Smooth muscle cell (in vitro differentiated cells): ENCODE results near the gene APP. TPM values are rescaled to one million over a fixed set of nuclear protein-coding genes. Genes with fewer than 3 reads are reported as not detected.

Source experiments
- DNase-seq: peaks from one replicate; lab custom pipeline; 2025; ENCODE audit not compliant: unreplicated experiment; lab: John Stamatoyannopoulos, UW
- H2AFZ ChIP-seq: fragments of 200-600 bp; sonication (generic); 2 replicates; pipeline ENCODE4 v1.6.0; 2016; ENCODE audit warnings: antibody characterized with exemption, low read depth, mild to moderate bottlenecking
- H3F3A ChIP-seq: fragments of 200-600 bp; sonication (generic); 2 replicates; pipeline ENCODE4 v1.6.0; 2017; ENCODE audit warnings: antibody characterized with exemption, low read depth
- H3K27ac ChIP-seq: fragments of 200-600 bp; sonication (generic); 2 replicates; pipeline ENCODE4 v1.5.1; 2016; ENCODE audit warnings: low read depth, mild to moderate bottlenecking
- H3K27me3 ChIP-seq: fragments of 200-600 bp; sonication (generic); 2 replicates; pipeline ENCODE4 v1.6.1; 2016; ENCODE audit warnings: low read depth, mild to moderate bottlenecking
- H3K36me3 ChIP-seq: fragments of 200-600 bp; sonication (generic); 2 replicates; pipeline ENCODE4 v1.5.1; 2016; ENCODE audit warnings: low read depth
- H3K4me1 ChIP-seq: fragments of 200-600 bp; sonication (generic); 2 replicates; pipeline ENCODE4 v1.5.1; 2016; ENCODE audit warnings: low read depth
- H3K4me2 ChIP-seq: fragments of 200-600 bp; sonication (generic); 2 replicates; pipeline ENCODE4 v1.6.0; 2016; ENCODE audit warnings: mild to moderate bottlenecking
- H3K4me3 ChIP-seq: fragments of 200-600 bp; sonication (generic); 2 replicates; pipeline ENCODE4 v1.5.1; 2016; ENCODE audit warnings: mild to moderate bottlenecking
- H3K79me2 ChIP-seq: fragments of 200-600 bp; sonication (generic); 2 replicates; pipeline ENCODE4 v1.6.0; 2016; ENCODE audit warnings: low read depth, mild to moderate bottlenecking
- H3K9ac ChIP-seq: fragments of 200-600 bp; sonication (generic); 2 replicates; pipeline ENCODE4 v1.6.0; 2016; ENCODE audit warnings: low read depth
- H3K9me3 ChIP-seq: fragments of 200-600 bp; sonication (generic); replicated peaks from 2 replicates; pipeline ENCODE4 v1.5.1; 2016; ENCODE audit warnings: low read depth
- H4K20me1 ChIP-seq: fragments of 200-600 bp; sonication (generic); 2 replicates; pipeline ENCODE4 v1.6.0; 2016; ENCODE audit warnings: low read depth
- CTCF ChIP-seq: fragments of 200-600 bp; sonication (generic); IDR thresholded peaks from 2 replicates; pipeline ENCODE4 v1.5.1; 2017; ENCODE audit warnings: borderline replicate concordance, mild to moderate bottlenecking, antibody characterized with exemption; ENCODE audit not compliant: insufficient read depth, poor library complexity, severe bottlenecking
- WGBS: methylation state at CpG from one replicate; pipeline ENCODE4 v1.1.7; 2016; ENCODE audit warnings: low lambda C conversion rate; 5-methylcytosine and 5-hydroxymethylcytosine counted together
- polyA plus RNA-seq: library from polyadenylated mRNA; unstranded; fragments of >200 nt; fragmentation: Nextera tagmentation; extraction: Ambion mirVana; gene quantifications from 2 replicates; pipeline ENCODE4 v1.2.1, GENCODE V29; 2016
- total RNA-seq: library from RNA; depleted of rRNA; stranded (reverse); fragments of >200 nt; gene quantifications from 2 replicates; pipeline ENCODE4 v1.2.3, GENCODE V29; 2014

The APP gene
- total and polyA plus RNA-seq, 2 experiments from 2014 or later: 65.3 to 459 TPM

GRCh38 chr21:25906587-25906986, 264.0 kb downstream of the APP start:
- no peaks in the 10 kb centered on the region for H3K9me3 ChIP-seq
- no peak overlapping the region for H3K4me2 ChIP-seq
- H3K36me3 ChIP-seq: peaks cover 11% of the 10 kb centered on the region
- H3K4me3 ChIP-seq: no peak overlapping the region
- no peak for TF ChIP-seq CTCF
- no peak overlapping the region for H3K9ac ChIP-seq
- DNase-seq: no peak
- H3K27me3 ChIP-seq: no peaks in the 10 kb centered on the region
- H2AFZ ChIP-seq: no peak overlapping the region
- H3F3A ChIP-seq: no peaks in the 10 kb centered on the region
- no peaks in the 10 kb centered on the region for H4K20me1 ChIP-seq
- H3K27ac ChIP-seq: no peak overlapping the region
- no peaks in the 10 kb centered on the region for H3K4me1 ChIP-seq
- H3K79me2 ChIP-seq: no peaks in the 10 kb centered on the region
- WGBS: 90% methylated on average over 7 of the region's 7 CpGs

- H3K4me1 ChIP-seq: no peaks in the 10 kb centered on the region
- no peaks in the 10 kb centered on the region for H3K79me2 ChIP-seq
- no peaks in the 10 kb centered on the region for H3K27me3 ChIP-seq
- TF ChIP-seq CTCF: no peak
- H2AFZ ChIP-seq: no peak overlapping the region
- H3K4me3 ChIP-seq: no peak overlapping the region
- H3F3A ChIP-seq: no peaks in the 10 kb centered on the region
- H3K27ac ChIP-seq: no peak overlapping the region
- peaks cover 2% of the 10 kb centered on the region for H3K36me3 ChIP-seq
- no peak for DNase-seq
- WGBS: 59% methylated on average over 6 of the region's 6 CpGs
- H3K9ac ChIP-seq: no peak overlapping the region
- no peaks in the 10 kb centered on the region for H4K20me1 ChIP-seq
- no peaks in the 10 kb centered on the region for H3K9me3 ChIP-seq
- no peak overlapping the region for H3K4me2 ChIP-seq
Observed at GRCh38 chr21:25905126-25905525, 265.4 kb downstream of the APP start.

GRCh38 chr21:25904044-25904695, 266.4 kb downstream of the APP start:
- Histone ChIP-seq H3K79me2 (no peaks in the 10 kb centered on the region), H3F3A (no peaks in the 10 kb centered on the region), H4K20me1 (no peaks in the 10 kb centered on the region), H3K27ac (peak overlapping the region; percentile 34), H2AFZ (no peak overlapping the region), H3K27me3 (no peaks in the 10 kb centered on the region), H3K36me3 (peaks cover 2% of the 10 kb centered on the region), H3K9ac (no peak overlapping the region), H3K4me3 (no peak overlapping the region), H3K4me1 (no peaks in the 10 kb centered on the region), H3K9me3 (no peaks in the 10 kb centered on the region), H3K4me2 (no peak overlapping the region)
- no peak for DNase-seq
- WGBS: 57% methylated on average over 1 of the region's 1 CpG
- no peak for TF ChIP-seq CTCF

GRCh38 chr21:25903607-25904006, 267.0 kb downstream of the APP start:
- Histone ChIP-seq H4K20me1 (no peaks in the 10 kb centered on the region), H3K4me2 (no peak overlapping the region), H3K79me2 (no peaks in the 10 kb centered on the region), H3K36me3 (peaks cover 2% of the 10 kb centered on the region), H2AFZ (no peak overlapping the region), H3K27ac (peak overlapping the region; percentile 34), H3K9ac (no peak overlapping the region), H3K27me3 (no peaks in the 10 kb centered on the region), H3F3A (no peaks in the 10 kb centered on the region), H3K4me3 (no peak overlapping the region), H3K4me1 (no peaks in the 10 kb centered on the region), H3K9me3 (no peaks in the 10 kb centered on the region)
- DNase-seq: no peak
- 60% methylated on average over 5 of the region's 5 CpGs for WGBS
- TF ChIP-seq CTCF: no peak
